DND-41 (cell line): Measurements from ENCODE around the gene DBNDD2.

ENCODE experiments used
- ATAC-seq: fragments of 200-7000 bp; cut with Tn5 transposase; 3 replicates; pipeline ENCODE4 v1.9.1; 2021; ENCODE audit warnings: low read depth; ENCODE audit not compliant: insufficient read depth
- DNase-seq: peaks from one replicate; pipeline ENCODE4 v3.0.0-alpha.2; 2020
- H2AFZ ChIP-seq: 2 replicates; pipeline ENCODE4 v1.6.0; 2012; ENCODE audit warnings: low read depth, low read length
- H3K27ac ChIP-seq: 2 replicates; pipeline ENCODE4 v1.5.1; 2012; ENCODE audit warnings: low read length, inconsistent platforms
- H3K27me3 ChIP-seq: fragments of 200-600 bp; sonication (generic); 2 replicates; pipeline ENCODE4 v1.6.0; 2012; ENCODE audit warnings: low read length, mild to moderate bottlenecking, inconsistent platforms; ENCODE audit not compliant: insufficient read depth, poor library complexity
- H3K36me3 ChIP-seq: 2 replicates; pipeline ENCODE4 v1.5.1; 2012; ENCODE audit warnings: low read length, inconsistent platforms; ENCODE audit not compliant: insufficient read depth
- H3K4me1 ChIP-seq: 2 replicates; pipeline ENCODE4 v1.5.1; 2012; ENCODE audit warnings: mild to moderate bottlenecking, low read length; ENCODE audit not compliant: insufficient read depth
- H3K4me2 ChIP-seq: 2 replicates; pipeline ENCODE4 v1.6.0; 2012; ENCODE audit warnings: mild to moderate bottlenecking, moderate library complexity, low read length, inconsistent platforms; ENCODE audit not compliant: insufficient read depth
- H3K4me3 ChIP-seq, 2 experiments: fragments of 200-600 bp in 1 of 2; shearing (Covaris generic) in 1 of 2; 2 replicates each; pipeline ENCODE4 v1.5.1; 2012 to 2016; ENCODE audit warnings: inconsistent platforms in 2 of 2, low read length in 2 of 2, mild to moderate bottlenecking in 2 of 2, low read depth in 1 of 2, moderate library complexity in 1 of 2
- H3K79me2 ChIP-seq: 2 replicates; pipeline ENCODE4 v1.6.0; 2012; ENCODE audit warnings: low read length, inconsistent platforms; ENCODE audit not compliant: insufficient read depth
- H3K9ac ChIP-seq: 2 replicates; pipeline ENCODE4 v1.6.0; 2012; ENCODE audit warnings: low read depth, mild to moderate bottlenecking, inconsistent platforms, low read length, moderate library complexity
- H3K9me3 ChIP-seq: 2 replicates; pipeline ENCODE4 v1.5.1; 2012; ENCODE audit warnings: low read length, moderate library complexity, mild to moderate bottlenecking, inconsistent platforms; ENCODE audit not compliant: insufficient read depth, severe bottlenecking
- H4K20me1 ChIP-seq: 2 replicates; pipeline ENCODE4 v1.6.0; 2012; ENCODE audit warnings: low read length; ENCODE audit not compliant: insufficient read depth
- CTCF ChIP-seq: IDR thresholded peaks from 2 replicates; pipeline ENCODE4 v1.5.1; 2012; ENCODE audit warnings: borderline replicate concordance, low read length, moderate library complexity, mild to moderate bottlenecking; ENCODE audit not compliant: poor library complexity, severe bottlenecking; ENCODE audit errors: extremely low read depth
- EZH2 ChIP-seq: IDR thresholded peaks from 3 replicates; pipeline ENCODE4 v1.6.1; 2012; ENCODE audit warnings: borderline replicate concordance, low read depth, mild to moderate bottlenecking, moderate library complexity, low read length, inconsistent platforms; ENCODE audit not compliant: severe bottlenecking

Gene DBNDD2

GRCh38 chr20:45445805-45446562 lies 37.9 kb downstream of the DBNDD2 start:
- peak; percentile 42 for DNase-seq
- Histone ChIP-seq H3K9me3 (no peaks in the 10 kb centered on the region), H4K20me1 (no peaks in the 10 kb centered on the region), H3K4me1 (peaks cover 11% of the 10 kb centered on the region), H2AFZ (no peak overlapping the region), H3K4me2 (no peak overlapping the region), H3K36me3 (no peaks in the 10 kb centered on the region), H3K27me3 (no peaks in the 10 kb centered on the region), H3K79me2 (no peaks in the 10 kb centered on the region), H3K27ac (no peak overlapping the region), H3K4me3 (no peak overlapping the region), H3K9ac (no peak overlapping the region)
- no peak for TF ChIP-seq EZH2
- TF ChIP-seq CTCF = peak; percentile 70
- no peak for ATAC-seq

GRCh38 chr20:45448270-45448669 lies 40.2 kb downstream of the DBNDD2 start:
- H3K27ac ChIP-seq = no peak overlapping the region
- no peaks in the 10 kb centered on the region for H3K79me2 ChIP-seq
- H3K4me1 ChIP-seq = peaks cover 11% of the 10 kb centered on the region
- no peaks in the 10 kb centered on the region for H3K9me3 ChIP-seq
- no peak for DNase-seq
- no peak for ATAC-seq
- no peaks in the 10 kb centered on the region for H4K20me1 ChIP-seq
- no peak overlapping the region for H2AFZ ChIP-seq
- no peaks in the 10 kb centered on the region for H3K36me3 ChIP-seq
- TF ChIP-seq CTCF = no peak
- no peak for TF ChIP-seq EZH2
- no peak overlapping the region for H3K4me2 ChIP-seq
- H3K9ac ChIP-seq = no peak overlapping the region
- no peaks in the 10 kb centered on the region for H3K27me3 ChIP-seq
- H3K4me3 ChIP-seq = no peak overlapping the region

GRCh38 chr20:45449528-45449927 lies 41.4 kb downstream of the DBNDD2 start:
- H3K27me3 ChIP-seq = no peaks in the 10 kb centered on the region
- no peaks in the 10 kb centered on the region for H3K9me3 ChIP-seq
- H3K4me3 ChIP-seq = no peak overlapping the region
- peaks cover under 1% of the 10 kb centered on the region for H3K4me1 ChIP-seq
- H3K27ac ChIP-seq = no peak overlapping the region
- H3K36me3 ChIP-seq = no peaks in the 10 kb centered on the region
- no peak overlapping the region for H2AFZ ChIP-seq
- H4K20me1 ChIP-seq = no peaks in the 10 kb centered on the region
- no peak for TF ChIP-seq CTCF
- no peaks in the 10 kb centered on the region for H3K79me2 ChIP-seq
- ATAC-seq (no peak), DNase-seq (no peak)
- H3K4me2 ChIP-seq = no peak overlapping the region
- no peak overlapping the region for H3K9ac ChIP-seq
